Transverse colon (tissue), 3 donors: Measurements from ENCODE around the gene AATK.

Experiments
- POLR2A ChIP-seq: fragments of 450-650 bp; IDR thresholded peaks from one replicate; pipeline ENCODE4 v1.6.1; 2016; ENCODE audit warnings: antibody characterized with exemption, mild to moderate bottlenecking, moderate library complexity
- TF ChIP-seq, protein P1 (sequence below), 5 experiments: fragments of 200-600 bp in 3 of 5; fragments of 450-650 bp in 2 of 5; sonication (generic) in 3 of 5; IDR thresholded peaks; 1 replicate in 2 of 5; 2 replicates in 3 of 5; pipeline ENCODE4 v1.5.1; 2016 to 2017; ENCODE audit warnings: antibody characterized with exemption in 5 of 5, inconsistent platforms in 3 of 5, mild to moderate bottlenecking in 2 of 5, moderate library complexity in 1 of 5

GRCh38 chr17:81106716-81107115, 59.3 kb downstream of the AATK start:
- TF ChIP-seq, protein P1, sequence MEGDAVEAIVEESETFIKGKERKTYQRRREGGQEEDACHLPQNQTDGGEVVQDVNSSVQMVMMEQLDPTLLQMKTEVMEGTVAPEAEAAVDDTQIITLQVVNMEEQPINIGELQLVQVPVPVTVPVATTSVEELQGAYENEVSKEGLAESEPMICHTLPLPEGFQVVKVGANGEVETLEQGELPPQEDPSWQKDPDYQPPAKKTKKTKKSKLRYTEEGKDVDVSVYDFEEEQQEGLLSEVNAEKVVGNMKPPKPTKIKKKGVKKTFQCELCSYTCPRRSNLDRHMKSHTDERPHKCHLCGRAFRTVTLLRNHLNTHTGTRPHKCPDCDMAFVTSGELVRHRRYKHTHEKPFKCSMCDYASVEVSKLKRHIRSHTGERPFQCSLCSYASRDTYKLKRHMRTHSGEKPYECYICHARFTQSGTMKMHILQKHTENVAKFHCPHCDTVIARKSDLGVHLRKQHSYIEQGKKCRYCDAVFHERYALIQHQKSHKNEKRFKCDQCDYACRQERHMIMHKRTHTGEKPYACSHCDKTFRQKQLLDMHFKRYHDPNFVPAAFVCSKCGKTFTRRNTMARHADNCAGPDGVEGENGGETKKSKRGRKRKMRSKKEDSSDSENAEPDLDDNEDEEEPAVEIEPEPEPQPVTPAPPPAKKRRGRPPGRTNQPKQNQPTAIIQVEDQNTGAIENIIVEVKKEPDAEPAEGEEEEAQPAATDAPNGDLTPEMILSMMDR (IDR thresholded peaks at IDR 0.05), result no peak
- no peak for TF ChIP-seq POLR2A
